ENCODE measurements around the gene ROGDI.
"Not testable (repeated sequence)": the region's sequence is repeated elsewhere in the genome, so short reads cannot be mapped to it uniquely, and the experiment has no call there.

ROGDI gene

GRCh38 chr16:4788489-4788889 lies 13.9 kb downstream of the ROGDI start:
- Histone ChIP-seq H3K27ac (no peak overlapping the region), H3K9me3 (ENCODE audit: control insufficient read depth, low read length) (no peaks in the 10 kb centered on the region)

GRCh38 chr16:4787627-4788482 lies 14.6 kb downstream of the ROGDI start, which contains the start of gene SEPTIN12:
Gene SEPTIN12, minus strand, starts transcription at chr16:4788345. Its CDS starts 700 bp downstream, at chr16:4787645.
- H3K79me2 ChIP-seq = no peaks in the 10 kb centered on the region
- H3K4me2 ChIP-seq (ENCODE audit: low read length) = no peak within 1 kb of the TSS
- no peaks in the 10 kb centered on the region for H3K27me3 ChIP-seq (ENCODE audit: control insufficient read depth, insufficient read depth, low read length)
- no peak within 1 kb of the TSS for H3K9ac ChIP-seq
- H3K27ac ChIP-seq = no peak within 1 kb of the TSS
- no peaks in the 10 kb centered on the region for H3K4me1 ChIP-seq
- TF ChIP-seq, protein P1, sequence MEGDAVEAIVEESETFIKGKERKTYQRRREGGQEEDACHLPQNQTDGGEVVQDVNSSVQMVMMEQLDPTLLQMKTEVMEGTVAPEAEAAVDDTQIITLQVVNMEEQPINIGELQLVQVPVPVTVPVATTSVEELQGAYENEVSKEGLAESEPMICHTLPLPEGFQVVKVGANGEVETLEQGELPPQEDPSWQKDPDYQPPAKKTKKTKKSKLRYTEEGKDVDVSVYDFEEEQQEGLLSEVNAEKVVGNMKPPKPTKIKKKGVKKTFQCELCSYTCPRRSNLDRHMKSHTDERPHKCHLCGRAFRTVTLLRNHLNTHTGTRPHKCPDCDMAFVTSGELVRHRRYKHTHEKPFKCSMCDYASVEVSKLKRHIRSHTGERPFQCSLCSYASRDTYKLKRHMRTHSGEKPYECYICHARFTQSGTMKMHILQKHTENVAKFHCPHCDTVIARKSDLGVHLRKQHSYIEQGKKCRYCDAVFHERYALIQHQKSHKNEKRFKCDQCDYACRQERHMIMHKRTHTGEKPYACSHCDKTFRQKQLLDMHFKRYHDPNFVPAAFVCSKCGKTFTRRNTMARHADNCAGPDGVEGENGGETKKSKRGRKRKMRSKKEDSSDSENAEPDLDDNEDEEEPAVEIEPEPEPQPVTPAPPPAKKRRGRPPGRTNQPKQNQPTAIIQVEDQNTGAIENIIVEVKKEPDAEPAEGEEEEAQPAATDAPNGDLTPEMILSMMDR (IDR thresholded peaks at IDR 0.05) = no peak
- no peak within 1 kb of the TSS for H2AFZ ChIP-seq
- H3K4me3 ChIP-seq (ENCODE audit: low read depth, low read length) = no peak within 1 kb of the TSS
- H3K9me3 ChIP-seq (ENCODE audit: control insufficient read depth, low read length) = no peaks in the 10 kb centered on the region
- H3K36me3 ChIP-seq (ENCODE audit: control insufficient read depth, insufficient read depth, low read length) = no peaks in the 10 kb centered on the region

More at GRCh38 chr16:4788489-4788889, 13.9 kb downstream of the ROGDI start:
- no peak overlapping the region for H3K4me2 ChIP-seq (ENCODE audit: low read length)
- H3K36me3 ChIP-seq (ENCODE audit: control insufficient read depth, insufficient read depth, low read length) = no peaks in the 10 kb centered on the region
- H2AFZ ChIP-seq = no peak overlapping the region
- no peaks in the 10 kb centered on the region for H3K27me3 ChIP-seq (ENCODE audit: control insufficient read depth, insufficient read depth, low read length)
- TF ChIP-seq, protein P1 (IDR thresholded peaks at IDR 0.05) = no peak
- no peak overlapping the region for H3K9ac ChIP-seq
- no peak overlapping the region for H3K4me3 ChIP-seq (ENCODE audit: low read depth, low read length)
- H3K79me2 ChIP-seq = no peaks in the 10 kb centered on the region
- H3K4me1 ChIP-seq = no peaks in the 10 kb centered on the region

GRCh38 chr16:4787068-4787467 lies 15.4 kb downstream of the ROGDI start:
- no peaks in the 10 kb centered on the region for H3K36me3 ChIP-seq (ENCODE audit: control insufficient read depth, insufficient read depth, low read length)
- no peak overlapping the region for H3K9ac ChIP-seq
- no peak overlapping the region for H3K4me2 ChIP-seq (ENCODE audit: low read length)
- no peaks in the 10 kb centered on the region for H3K79me2 ChIP-seq
- no peaks in the 10 kb centered on the region for H3K9me3 ChIP-seq (ENCODE audit: control insufficient read depth, low read length)
- no peak overlapping the region for H2AFZ ChIP-seq
- TF ChIP-seq, protein P1 (IDR thresholded peaks at IDR 0.05) = no peak
- H3K27me3 ChIP-seq (ENCODE audit: control insufficient read depth, insufficient read depth, low read length) = no peaks in the 10 kb centered on the region
- H3K4me3 ChIP-seq (ENCODE audit: low read depth, low read length) = no peak overlapping the region
- H3K27ac ChIP-seq = no peak overlapping the region
- no peaks in the 10 kb centered on the region for H3K4me1 ChIP-seq

- Histone ChIP-seq H3K27ac (no peak overlapping the region), H3K79me2 (no peaks in the 10 kb centered on the region), H3K4me3 (ENCODE audit: low read depth, low read length) (no peak overlapping the region), H3K36me3 (ENCODE audit: control insufficient read depth, insufficient read depth, low read length) (no peaks in the 10 kb centered on the region), H3K27me3 (ENCODE audit: control insufficient read depth, insufficient read depth, low read length) (no peaks in the 10 kb centered on the region), H3K4me1 (no peaks in the 10 kb centered on the region), H3K4me2 (ENCODE audit: low read length) (no peak overlapping the region), H3K9me3 (ENCODE audit: control insufficient read depth, low read length) (no peaks in the 10 kb centered on the region), H3K9ac (no peak overlapping the region), H2AFZ (no peak overlapping the region)
- TF ChIP-seq, protein P1 (IDR thresholded peaks at IDR 0.05) = no peak
These were observed 16.5 kb downstream of the ROGDI start for GRCh38 chr16:4785758-4786433.

- not testable (repeated sequence) for H2AFZ ChIP-seq; H3K27ac ChIP-seq; H3K79me2 ChIP-seq; H3K4me3 ChIP-seq (ENCODE audit: low read depth, low read length); H3K9me3 ChIP-seq (ENCODE audit: control insufficient read depth, low read length); H3K36me3 ChIP-seq (ENCODE audit: control insufficient read depth, insufficient read depth, low read length); H3K4me2 ChIP-seq (ENCODE audit: low read length); H3K9ac ChIP-seq; H3K4me1 ChIP-seq; H3K27me3 ChIP-seq (ENCODE audit: control insufficient read depth, insufficient read depth, low read length)
These were observed 17.9 kb downstream of the ROGDI start for GRCh38 chr16:4784444-4784987.
